Mucosa of rectum (tissue), 2 donors: ENCODE measurements around the gene MET.

ENCODE experiments used
- H3K27ac ChIP-seq, 2 donors: one replicate each; pipeline ENCODE4 v1.7.0; 2013; ENCODE audit warnings: inconsistent platforms in 2 of 2, low read depth in 2 of 2, low read length in 2 of 2
- H3K27me3 ChIP-seq, 2 donors: one replicate each; pipeline ENCODE4 v1.7.0; 2013; ENCODE audit warnings: low read length in 2 of 2; ENCODE audit not compliant: control insufficient read depth in 2 of 2, insufficient read depth in 2 of 2
- H3K36me3 ChIP-seq, 2 donors: one replicate each; pipeline ENCODE4 v1.7.0; 2013; ENCODE audit warnings: low read length in 2 of 2; ENCODE audit not compliant: control insufficient read depth in 2 of 2, insufficient read depth in 2 of 2
- H3K4me1 ChIP-seq, 2 donors: one replicate each; pipeline ENCODE4 v1.7.0; 2013; ENCODE audit warnings: low read length in 2 of 2, mild to moderate bottlenecking in 1 of 2; ENCODE audit not compliant: control insufficient read depth in 2 of 2, insufficient read depth in 2 of 2
- H3K4me3 ChIP-seq, 2 donors: one replicate each; pipeline ENCODE4 v1.7.0; 2013; ENCODE audit warnings: low read length in 2 of 2
- H3K9ac ChIP-seq, 2 donors: one replicate each; pipeline ENCODE4 v1.7.0; 2013; ENCODE audit warnings: low read length in 2 of 2, low read depth in 1 of 2, mild to moderate bottlenecking in 1 of 2
- H3K9me3 ChIP-seq, 2 donors: one replicate each; pipeline ENCODE4 v1.7.0; 2013; ENCODE audit warnings: low read length in 2 of 2; ENCODE audit not compliant: control insufficient read depth in 2 of 2
- donor health status: healthy.
- donor health status: Normal muscosa, but diverticular disease.

The MET gene

GRCh38 chr7:116766881-116767280 lies 94.9 kb downstream of the MET start:
- H3K27ac ChIP-seq = no peak overlapping the region
- no peaks in the 10 kb centered on the region for H3K9me3 ChIP-seq
- no peaks in the 10 kb centered on the region for H3K27me3 ChIP-seq
- H3K4me3 ChIP-seq = no peak overlapping the region
- H3K36me3 ChIP-seq = no peaks in the 10 kb centered on the region
- peaks cover 3 to 4% of the 10 kb centered on the region in 2 donors for H3K4me1 ChIP-seq
- no peak overlapping the region for H3K9ac ChIP-seq

- no peaks in the 10 kb centered on the region for H3K27me3 ChIP-seq
- no peaks in the 10 kb centered on the region for H3K9me3 ChIP-seq
- no peak overlapping the region for H3K9ac ChIP-seq
- no peak overlapping the region for H3K4me3 ChIP-seq
- H3K36me3 ChIP-seq = no peaks in the 10 kb centered on the region
- peaks cover 7 to 12% of the 10 kb centered on the region in 2 donors for H3K4me1 ChIP-seq
- H3K27ac ChIP-seq = no peak overlapping the region
Observed at GRCh38 chr7:116769546-116769945, 97.5 kb downstream of the MET start.

DNA sequence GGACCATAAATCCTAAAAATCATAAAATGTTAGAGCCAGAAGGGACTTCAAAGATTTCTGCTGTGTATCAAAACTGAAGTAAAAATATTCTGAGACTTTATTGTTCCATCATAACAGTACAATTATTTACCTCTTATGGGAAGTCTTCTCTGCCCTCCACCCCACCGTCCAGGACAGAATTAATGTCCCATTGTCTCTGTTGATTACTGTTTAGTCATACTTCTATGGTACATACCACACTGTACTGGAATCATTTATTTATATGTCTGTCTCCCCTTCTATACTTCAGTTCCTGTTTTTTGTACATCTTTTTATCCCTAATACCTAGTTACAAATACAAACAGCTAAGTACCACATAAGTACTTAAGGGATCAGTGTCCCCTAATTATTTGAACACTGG lies 98.9 kb downstream of the MET start:
- Histone ChIP-seq H3K27ac (peak overlapping the region; percentile 76 to 89), H3K9me3 (no peaks in the 10 kb centered on the region), H3K27me3 (no peaks in the 10 kb centered on the region), H3K4me1 (peaks cover 7 to 12% of the 10 kb centered on the region in 2 donors), H3K9ac (no peak overlapping the region), H3K4me3 (no peak overlapping the region), H3K36me3 (no peaks in the 10 kb centered on the region)

GRCh38 chr7:116771640-116772039 lies 99.6 kb downstream of the MET start:
- H3K9me3 ChIP-seq = no peaks in the 10 kb centered on the region
- H3K4me1 ChIP-seq = peaks cover 7 to 12% of the 10 kb centered on the region in 2 donors
- no peaks in the 10 kb centered on the region for H3K27me3 ChIP-seq
- peak overlapping the region in 1 of 2 donors; percentile 45 for H3K9ac ChIP-seq
- peak overlapping the region in 1 of 2 donors; percentile 43 for H3K4me3 ChIP-seq
- H3K36me3 ChIP-seq = no peaks in the 10 kb centered on the region
- H3K27ac ChIP-seq = peak overlapping the region; percentile 76 to 89

GRCh38 chr7:116772423-116772863 lies 100.4 kb downstream of the MET start:
- no peaks in the 10 kb centered on the region for H3K9me3 ChIP-seq
- peak overlapping the region; percentile 76 to 89 for H3K27ac ChIP-seq
- H3K36me3 ChIP-seq = no peaks in the 10 kb centered on the region
- H3K4me3 ChIP-seq = peak overlapping the region in 1 of 2 donors; percentile 43
- peak overlapping the region in 1 of 2 donors; percentile 45 for H3K9ac ChIP-seq
- H3K4me1 ChIP-seq = peaks cover 7 to 14% of the 10 kb centered on the region in 2 donors
- H3K27me3 ChIP-seq = no peaks in the 10 kb centered on the region

- peak overlapping the region; percentile 14 to 89 for H3K27ac ChIP-seq
- H3K36me3 ChIP-seq = no peaks in the 10 kb centered on the region
- no peak overlapping the region for H3K4me3 ChIP-seq
- H3K27me3 ChIP-seq = no peaks in the 10 kb centered on the region
- H3K4me1 ChIP-seq = peaks cover 7 to 21% of the 10 kb centered on the region in 2 donors
- H3K9ac ChIP-seq = no peak overlapping the region
- H3K9me3 ChIP-seq = no peaks in the 10 kb centered on the region
Observed at GRCh38 chr7:116772926-116773749, 101.1 kb downstream of the MET start.

GRCh38 chr7:116776046-116776445 lies 104.0 kb downstream of the MET start:
- Histone ChIP-seq H3K4me1 (peaks cover 6 to 27% of the 10 kb centered on the region in 2 donors), H3K27ac (no peak overlapping the region), H3K36me3 (no peaks in the 10 kb centered on the region), H3K9ac (no peak overlapping the region), H3K9me3 (no peaks in the 10 kb centered on the region), H3K27me3 (no peaks in the 10 kb centered on the region), H3K4me3 (no peak overlapping the region)

- Histone ChIP-seq H3K36me3 (no peaks in the 10 kb centered on the region), H3K9me3 (no peaks in the 10 kb centered on the region), H3K9ac (no peak overlapping the region), H3K4me3 (no peak overlapping the region), H3K4me1 (peaks cover 4 to 29% of the 10 kb centered on the region in 2 donors), H3K27me3 (no peaks in the 10 kb centered on the region), H3K27ac (no peak overlapping the region)
Observed at GRCh38 chr7:116776610-116777289, 104.8 kb downstream of the MET start.

DNA sequence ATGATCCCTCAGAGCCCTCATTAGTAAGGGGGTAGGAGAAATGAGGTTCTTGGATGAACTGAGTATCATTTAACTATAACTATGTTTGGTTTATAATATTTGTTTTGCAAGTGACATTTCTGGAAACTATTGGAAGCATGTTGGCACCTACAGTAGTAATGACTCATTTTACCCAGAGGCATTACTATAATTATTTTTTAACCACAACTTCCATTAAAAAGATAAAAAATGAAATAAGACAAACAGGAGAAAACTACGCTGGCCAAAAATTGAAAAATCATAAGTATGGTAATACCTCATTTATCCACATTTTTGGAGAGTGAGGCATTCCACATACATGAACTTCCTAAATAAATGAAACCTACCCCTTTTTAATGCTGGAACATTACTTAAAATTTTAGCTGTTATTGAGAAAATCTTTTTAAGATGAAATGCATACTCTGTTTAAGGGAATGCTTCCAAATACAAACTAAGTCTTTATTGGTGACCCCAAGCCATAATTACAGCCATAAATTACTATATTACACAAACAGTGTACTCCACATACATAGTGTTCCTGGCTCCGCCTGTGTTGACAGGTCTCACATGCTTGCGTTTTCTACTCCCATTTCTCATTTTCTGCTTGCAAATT lies 105.8 kb downstream of the MET start:
- Histone ChIP-seq H3K4me1 (peaks cover 4 to 27% of the 10 kb centered on the region in 2 donors), H3K9ac (no peak overlapping the region), H3K9me3 (no peaks in the 10 kb centered on the region), H3K27me3 (no peaks in the 10 kb centered on the region), H3K36me3 (no peaks in the 10 kb centered on the region), H3K27ac (no peak overlapping the region), H3K4me3 (no peak overlapping the region)

- Histone ChIP-seq H3K9me3 (no peaks in the 10 kb centered on the region), H3K27ac (no peak overlapping the region), H3K9ac (no peak overlapping the region), H3K4me1 (peaks cover 7 to 27% of the 10 kb centered on the region in 2 donors), H3K4me3 (no peak overlapping the region), H3K36me3 (no peaks in the 10 kb centered on the region), H3K27me3 (no peaks in the 10 kb centered on the region)
Observed at GRCh38 chr7:116779216-116779615, 107.2 kb downstream of the MET start.
